NCI-H524 (cell line): ENCODE data around the gene UBR4.

ENCODE experiments used
- DNase-seq, 2 experiments: peaks; one replicate each; lab custom pipeline; 2025; lab: John Stamatoyannopoulos, UW

Gene UBR4

DNA sequence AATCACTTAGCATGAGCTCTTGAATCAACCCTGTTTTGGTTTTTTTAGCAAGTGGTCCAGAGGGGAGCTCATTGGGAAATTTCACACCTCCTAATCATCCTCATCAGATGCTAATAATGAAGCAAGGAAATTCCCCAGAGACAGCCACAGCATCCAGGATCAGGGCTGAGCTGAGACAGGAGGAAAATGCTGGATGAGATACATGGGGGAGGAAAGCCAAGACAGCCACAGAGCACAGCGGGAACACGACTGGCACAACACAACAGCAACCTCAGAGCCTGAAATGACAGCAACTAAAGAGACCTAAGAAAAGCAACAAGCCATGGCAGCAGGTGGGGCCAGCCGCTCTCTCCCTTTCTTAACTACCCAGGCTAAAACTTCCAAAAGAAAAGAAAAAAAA is 70.4 kb downstream of the UBR4 start:
- no peak for DNase-seq

DNA sequence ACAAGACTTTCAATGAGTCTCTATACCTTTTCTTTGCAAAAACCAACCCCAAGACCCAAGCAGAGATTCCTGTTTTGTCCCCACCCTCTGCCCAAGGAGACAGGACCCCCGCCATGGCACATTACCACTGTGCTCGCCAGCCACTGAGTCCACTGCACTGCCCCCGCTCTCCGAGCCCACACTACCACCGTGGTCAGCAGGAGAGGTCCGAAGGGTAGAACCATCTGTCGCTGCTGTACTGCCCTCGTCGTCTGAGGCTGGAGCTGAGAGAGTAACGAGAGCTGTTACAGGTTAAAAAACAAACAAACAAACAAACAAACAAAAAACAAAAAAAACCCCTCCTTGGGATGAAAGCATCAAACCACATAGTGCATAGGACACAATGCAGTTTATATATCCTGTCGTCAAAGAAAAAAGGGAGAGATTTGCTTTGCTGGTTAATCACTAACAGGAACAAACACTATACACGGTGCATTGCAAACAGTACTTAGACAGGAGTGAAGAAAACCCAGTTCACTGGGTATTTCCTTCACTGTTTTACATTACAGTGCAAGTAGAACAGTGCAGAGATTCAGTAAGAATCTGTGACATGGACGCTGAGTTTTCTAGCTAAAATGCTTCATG is 71.0 kb downstream of the UBR4 start:
- no peak for DNase-seq

DNA sequence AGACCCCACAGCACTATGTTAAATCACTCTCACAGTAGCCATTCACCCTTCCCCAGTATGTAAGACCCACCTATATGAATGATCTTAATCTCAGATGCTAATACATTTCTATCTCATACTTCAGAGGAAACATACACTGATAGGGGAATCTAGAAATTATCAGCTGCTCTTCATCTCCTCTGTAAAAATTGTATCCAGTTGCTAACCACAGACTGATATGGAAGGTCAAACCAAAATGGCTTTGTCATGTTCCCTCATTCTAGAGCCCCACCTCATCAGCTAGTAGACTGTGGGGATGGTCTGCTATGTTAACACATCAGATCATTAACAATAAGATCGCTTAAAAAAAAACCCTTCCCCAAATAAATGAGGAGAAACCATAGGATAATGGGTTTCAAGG is 71.7 kb downstream of the UBR4 start:
- DNase-seq: no peak

DNA sequence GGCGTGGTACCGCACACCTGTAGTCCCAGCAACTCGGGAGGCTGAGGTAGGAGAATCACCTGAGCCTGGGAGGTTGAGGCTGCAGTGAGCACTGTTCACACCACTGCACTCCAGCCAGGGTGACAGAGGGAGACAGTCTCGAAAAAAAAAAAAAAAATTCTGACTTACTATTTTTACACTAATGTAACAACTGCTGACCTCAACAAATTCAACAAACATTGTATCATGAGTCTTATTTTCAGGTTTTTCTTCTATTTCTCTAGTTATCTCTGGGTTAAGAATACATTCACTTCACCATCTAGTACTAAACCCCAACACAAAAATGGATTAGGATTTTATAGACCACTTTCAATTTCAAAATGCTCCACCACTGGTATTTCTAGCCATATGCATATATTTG is 72.9 kb downstream of the UBR4 start:
- no peak for DNase-seq

DNA sequence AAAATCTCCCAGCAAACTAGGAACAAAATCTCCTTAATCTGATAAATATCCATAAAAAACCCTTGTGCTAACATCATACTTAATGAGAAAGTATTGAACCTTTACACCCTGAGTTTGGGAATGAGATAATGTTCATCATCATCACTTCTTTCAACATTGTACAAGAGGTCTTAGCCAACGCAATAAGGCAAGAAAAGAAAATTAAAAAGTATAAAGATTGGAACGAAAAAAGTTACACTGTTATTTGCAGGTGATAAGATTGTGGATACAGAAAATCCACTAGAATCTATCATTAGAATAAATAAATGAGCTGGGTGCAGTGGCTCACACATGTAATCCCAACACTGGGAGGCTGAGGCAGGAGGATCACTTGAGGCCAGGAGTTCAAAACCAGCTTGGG is 76.7 kb downstream of the UBR4 start:
- DNase-seq: no peak

DNA sequence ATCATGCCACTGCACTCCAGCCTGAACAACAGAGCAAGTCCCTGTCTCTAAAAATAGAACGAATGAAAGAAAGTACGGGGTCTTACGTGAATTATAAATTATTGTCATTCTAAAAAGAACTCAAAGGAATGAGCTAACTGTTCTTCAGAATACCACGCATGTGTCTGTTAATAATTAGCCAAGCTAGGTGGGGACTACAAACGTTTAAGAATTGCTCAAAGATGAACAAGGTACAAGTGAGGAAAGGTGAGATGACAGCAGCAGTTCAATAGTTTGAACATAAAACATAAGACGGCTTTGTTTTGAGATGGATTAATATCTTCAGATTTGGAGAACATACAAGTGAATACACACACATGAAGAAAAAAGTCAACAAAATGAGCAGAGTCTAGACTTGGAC is 79.6 kb downstream of the UBR4 start:
- no peak for DNase-seq

DNA sequence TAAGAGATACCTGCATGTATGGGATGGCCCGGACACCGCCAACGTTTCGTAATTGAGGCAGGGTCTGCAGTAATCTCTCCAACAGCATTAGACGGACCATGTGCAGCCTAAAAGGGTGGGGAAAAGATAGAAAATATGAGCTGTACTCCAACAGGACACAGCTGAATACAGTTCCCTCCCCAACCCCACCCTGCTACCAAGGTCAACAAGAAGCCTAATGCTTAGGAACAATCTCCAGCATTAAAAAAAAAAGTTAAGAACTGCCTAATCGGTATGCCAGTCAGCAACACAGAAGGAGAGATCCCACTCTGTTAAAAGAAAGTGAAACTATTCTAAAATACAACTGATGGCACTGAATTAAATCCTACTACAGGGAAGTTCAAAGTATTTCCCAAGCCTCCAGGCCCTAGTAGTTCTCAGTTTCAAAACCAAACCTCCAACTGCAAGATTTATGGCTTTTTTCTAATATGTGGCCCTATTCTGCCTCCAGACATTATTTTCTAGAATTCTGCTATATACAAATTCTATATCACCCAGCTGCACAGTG is 81.0 kb downstream of the UBR4 start:
- no peak for DNase-seq

DNA sequence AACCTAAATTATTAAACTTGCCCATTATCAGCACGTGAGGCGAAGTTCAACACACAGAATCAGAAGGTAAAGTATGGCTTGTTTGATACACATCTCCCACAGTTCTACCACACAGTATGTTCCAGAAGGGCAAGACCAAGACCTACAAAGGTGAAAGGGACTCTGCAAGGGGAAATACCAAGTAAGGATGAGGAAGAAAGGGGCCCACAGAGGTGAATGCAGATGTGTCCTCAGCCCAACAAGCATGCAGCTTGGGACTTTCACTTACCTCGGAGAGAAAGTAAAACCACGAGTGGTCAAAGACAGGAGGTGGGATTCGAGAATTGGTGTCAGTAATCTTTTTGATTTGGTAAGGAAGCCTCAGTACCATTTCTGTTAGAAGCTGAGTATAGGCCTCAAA is 85.8 kb downstream of the UBR4 start:
- DNase-seq: no peak

DNA sequence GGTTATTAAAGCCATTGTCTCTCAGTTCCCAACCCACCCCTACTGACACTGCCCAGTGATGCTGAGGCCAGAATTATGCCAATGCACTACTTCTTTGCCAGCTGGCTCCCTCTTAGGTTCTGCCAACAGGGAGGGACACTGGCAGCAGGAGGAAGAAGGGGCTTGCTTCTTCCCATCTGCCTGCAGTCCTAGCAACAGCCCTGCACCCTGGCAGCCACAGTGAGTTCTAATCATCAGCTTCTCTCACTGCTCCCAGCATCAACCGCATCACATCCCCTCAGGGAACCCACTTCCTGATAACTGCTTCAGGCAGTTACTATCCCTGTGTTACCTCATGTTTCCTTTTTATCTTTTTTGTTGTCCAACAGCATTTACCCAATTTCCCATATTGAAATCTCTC is 86.2 kb downstream of the UBR4 start:
- DNase-seq: no peak

DNA sequence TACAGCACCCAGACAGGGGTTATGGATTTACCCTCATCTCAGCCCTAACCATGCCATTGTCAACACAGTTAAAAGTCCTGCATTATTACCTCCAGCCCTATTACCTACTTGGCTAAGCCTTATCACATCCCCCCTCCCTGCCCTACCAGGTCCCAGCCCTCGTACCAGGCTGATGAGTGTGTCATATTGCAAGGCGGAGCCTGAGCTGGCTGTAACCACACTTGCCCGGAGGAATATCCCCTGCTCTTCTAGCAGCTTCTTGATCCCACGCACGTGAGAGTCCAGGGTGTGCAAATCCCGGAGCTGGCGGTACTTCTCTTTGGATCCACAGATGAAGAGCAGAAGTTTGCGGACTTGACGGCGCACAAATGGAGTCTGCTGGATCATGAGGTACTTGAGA is 87.4 kb downstream of the UBR4 start:
- no peak for DNase-seq

DNA sequence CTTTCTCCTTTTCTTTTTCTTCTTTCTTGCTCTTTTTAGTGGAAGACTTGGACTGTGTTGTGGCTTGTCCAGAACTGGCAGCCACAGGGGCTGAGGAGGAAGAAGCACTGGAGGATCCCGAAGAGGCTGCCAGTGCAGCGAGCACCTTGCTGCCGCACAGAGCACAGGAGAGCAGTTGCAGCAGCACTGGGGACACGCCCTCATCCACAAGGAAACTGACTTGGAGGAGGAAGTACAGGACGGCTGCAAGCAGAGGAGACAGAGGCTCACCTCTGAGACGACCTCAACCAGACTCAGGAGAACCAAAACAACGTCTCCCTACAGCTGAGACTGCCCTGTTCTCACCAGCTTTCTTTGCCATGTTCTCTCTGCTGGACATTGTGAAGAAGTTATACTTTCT is 88.9 kb downstream of the UBR4 start:
- DNase-seq: no peak

DNA sequence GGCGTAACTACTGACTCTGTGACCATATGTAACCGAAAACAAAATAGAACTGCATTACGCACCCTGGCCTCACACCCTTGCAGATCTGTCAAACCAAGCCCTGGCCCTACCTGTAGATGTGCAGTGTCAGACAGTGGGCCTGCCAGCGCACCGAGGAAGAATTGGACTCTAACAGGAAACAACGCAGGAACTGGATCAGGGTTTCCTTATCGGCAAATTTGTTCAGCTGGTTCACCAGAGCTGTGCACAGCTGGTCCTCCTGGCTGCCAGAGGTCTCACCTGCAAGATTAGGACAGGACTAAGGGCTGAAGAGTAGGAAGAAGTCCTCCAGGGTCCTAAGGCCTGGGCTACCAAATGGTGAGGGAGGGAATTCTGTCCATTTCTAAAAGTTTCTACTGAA is 90.0 kb downstream of the UBR4 start:
- DNase-seq: no peak

DNA sequence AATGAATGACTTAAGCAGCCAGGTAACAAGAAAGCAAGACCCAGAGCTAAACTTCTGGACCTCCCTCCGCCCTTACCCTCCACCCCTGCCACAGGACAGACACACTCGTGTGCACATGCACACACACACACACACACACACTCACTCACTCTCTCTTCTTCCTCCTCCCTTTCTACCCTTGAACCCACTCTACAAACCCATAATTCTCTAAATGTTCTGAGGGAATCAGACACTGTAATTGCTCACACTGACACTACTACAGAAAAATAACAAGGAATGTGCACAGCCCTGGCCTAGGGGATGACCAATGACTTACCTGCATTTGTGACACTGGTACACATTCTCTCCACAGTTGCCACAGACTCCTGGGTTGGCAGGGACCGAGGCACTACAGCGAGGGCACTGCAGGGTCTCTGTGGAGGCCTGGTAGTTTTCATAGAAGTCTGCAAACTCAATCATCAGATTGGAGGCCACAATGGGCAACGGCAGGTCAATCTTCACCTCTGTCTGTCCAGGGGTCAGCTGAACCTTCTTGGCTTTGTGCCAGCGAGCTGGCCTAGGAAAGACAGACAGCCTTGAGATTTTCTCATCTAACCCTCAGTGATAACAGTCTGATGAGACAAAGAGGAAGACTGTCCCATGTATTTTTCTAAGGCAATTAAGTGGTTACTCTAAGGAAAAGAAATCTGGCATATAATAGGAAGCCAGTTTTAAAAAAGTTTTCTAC is 94.8 kb downstream of the UBR4 start:
- no peak for DNase-seq

DNA sequence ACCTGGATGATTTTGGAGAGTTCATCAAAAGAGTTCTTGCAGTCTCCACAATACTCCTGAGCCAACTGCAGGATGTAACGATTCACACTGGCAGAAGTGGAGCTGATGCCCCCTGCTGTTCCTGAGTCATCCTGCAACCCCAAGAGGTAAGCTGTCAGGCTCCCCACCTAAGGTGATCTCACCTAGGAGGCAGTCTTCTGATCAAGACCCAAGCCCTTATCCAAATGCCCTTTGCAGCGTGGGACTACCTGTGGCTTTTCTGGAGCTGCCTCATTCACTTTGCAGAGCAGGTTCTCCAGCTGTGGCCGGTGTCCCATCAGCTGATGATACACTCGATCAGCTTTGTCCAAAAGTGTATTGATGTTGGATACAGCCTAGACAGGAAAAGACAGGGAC is 96.4 kb downstream of the UBR4 start:
- DNase-seq: peak in 1 of 2 experiments; percentile 26

DNA sequence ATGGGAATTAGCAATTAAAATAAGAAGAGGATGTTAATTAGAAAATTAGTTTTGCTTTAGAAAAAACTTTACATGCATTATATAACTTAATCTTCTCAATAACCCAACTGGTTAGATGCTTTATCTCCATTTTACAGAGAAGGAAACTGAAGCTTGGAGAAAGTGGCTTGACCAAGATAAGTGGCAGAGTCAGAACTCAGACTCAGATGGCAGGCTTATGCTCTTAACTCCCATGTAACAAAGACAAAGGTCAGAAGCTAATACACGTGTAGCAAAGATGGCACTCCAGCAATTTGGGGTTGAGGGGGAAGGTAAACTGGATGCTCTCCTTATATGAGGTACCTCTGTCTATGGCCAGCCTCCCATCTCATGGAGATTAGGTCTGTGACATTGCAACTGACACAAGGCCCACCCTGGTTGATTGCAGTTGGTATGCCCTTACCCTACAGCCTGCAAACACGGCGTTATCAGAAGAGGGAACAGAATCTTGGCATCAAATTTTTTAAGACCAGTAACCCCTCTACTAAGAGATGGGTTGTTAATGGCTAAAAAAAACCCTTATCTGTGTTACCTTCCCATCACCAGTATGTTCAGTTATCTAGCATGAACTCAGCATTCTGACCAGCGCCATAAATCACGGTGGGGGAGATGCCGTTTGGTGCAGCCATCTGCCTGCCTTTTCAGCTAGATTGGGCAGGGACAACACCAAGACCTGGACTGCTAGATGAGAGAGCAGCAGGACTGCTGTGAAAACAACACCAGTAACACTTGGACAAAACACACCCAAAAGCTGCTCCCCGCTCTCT is 97.0 kb downstream of the UBR4 start:
- no peak for DNase-seq

DNA sequence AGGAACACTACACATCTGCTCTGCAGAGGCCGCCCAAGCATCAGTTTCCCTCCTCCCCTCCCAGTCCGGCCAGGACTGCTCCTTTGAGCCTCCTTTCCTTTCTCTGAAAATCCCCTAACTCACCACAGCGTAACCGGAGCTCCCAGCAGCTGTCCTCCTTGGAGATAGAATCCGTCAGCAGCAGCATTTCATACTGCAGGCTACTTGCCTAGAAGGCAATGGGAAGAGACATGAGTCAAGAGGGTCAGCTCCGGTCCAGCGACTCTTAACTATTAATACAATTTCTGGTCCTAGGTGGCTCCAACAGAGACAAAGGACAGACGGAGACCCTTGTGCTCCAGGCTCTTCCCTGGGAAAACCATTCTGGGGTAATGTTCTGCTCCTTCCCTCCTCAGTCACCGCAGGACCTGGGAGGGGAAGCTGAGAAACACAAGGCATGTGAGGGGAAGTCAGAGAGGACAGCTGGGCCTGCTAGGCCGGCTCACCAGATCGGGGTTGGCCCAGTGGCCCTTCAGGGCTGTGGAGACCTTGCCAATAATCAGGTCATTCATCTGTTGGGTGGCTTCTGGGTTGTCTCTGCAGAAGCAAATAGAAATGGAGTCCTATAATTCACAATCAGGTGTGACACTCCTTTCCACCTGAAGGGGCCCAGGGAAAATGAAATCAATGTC is 99.7 kb downstream of the UBR4 start:
- no peak for DNase-seq

DNA sequence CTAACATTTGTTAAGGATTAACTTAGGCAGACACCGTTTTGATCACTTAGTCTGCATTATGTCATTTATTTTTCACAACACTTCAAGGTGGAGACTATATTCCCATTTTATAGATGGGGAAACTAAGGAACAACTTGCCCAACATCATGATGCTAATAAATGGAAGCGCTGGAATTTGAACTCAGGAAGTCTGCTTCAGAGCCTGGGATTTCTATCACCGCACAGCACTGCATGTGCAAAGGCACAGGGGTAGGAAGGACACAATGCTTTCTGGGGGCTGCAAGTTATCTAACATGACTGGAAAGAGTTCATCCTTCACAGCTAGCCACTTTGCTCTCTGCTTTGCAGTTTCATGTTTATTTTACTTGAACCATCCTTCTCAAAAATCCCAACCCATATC is 100.5 kb downstream of the UBR4 start:
- no peak for DNase-seq

DNA sequence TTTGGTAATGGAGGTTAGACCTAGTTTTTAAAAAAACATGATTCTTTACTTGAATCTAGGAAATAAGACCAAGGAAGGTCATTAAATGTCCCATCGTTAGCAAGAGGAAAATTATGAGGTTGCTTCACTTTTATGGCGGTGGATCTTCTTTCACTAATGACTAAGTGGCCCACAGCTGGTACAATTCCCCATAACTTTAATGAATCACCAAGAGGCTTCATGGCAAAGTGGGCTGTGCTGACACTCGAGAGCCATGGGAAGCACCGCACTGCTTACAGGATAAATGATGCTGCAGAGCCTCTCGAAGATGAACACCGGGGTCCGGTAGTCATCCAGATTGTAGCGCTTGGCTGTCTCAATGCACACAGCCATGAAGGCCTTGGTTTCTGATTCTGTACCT is 108.8 kb downstream of the UBR4 start:
- no peak for DNase-seq

DNA sequence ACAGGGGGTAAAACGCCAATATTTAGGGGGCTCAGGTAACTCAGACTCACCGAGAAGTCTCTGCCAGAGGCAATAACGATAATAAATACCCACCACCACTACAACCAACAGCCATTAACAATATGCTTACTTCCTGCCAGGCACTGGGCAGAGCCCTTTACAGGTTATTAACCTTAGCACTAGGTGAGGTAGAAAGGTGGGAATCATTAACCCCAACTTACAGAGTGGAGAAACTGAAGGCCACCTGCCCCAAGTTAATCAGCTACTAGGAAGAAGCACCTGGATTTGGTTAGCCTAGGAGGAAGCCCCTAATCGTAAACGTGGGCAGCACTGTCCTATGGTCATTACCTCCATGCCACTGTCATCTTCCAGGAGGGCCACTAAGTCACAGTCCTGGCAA is 110.0 kb downstream of the UBR4 start:
- no peak for DNase-seq

DNA sequence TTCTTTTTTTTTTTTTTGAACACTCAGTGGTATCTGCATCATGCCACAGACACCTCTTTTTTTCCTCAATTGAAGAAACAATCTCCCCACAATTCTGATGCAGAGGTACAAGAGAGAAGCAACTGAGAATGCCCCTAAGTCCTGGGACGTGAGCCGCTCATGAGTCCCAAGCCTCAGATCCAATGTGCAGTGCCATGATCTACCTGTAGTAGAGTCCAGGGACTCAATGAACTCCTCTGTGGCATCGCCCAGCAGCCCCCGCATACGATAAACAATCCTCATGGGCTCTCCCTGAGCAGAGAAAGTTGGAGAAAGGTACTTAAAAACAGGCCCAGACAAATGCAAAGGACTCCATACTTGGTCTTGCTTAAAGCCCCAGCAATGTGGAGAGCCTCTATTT is 113.1 kb downstream of the UBR4 start:
- DNase-seq: no peak

DNA sequence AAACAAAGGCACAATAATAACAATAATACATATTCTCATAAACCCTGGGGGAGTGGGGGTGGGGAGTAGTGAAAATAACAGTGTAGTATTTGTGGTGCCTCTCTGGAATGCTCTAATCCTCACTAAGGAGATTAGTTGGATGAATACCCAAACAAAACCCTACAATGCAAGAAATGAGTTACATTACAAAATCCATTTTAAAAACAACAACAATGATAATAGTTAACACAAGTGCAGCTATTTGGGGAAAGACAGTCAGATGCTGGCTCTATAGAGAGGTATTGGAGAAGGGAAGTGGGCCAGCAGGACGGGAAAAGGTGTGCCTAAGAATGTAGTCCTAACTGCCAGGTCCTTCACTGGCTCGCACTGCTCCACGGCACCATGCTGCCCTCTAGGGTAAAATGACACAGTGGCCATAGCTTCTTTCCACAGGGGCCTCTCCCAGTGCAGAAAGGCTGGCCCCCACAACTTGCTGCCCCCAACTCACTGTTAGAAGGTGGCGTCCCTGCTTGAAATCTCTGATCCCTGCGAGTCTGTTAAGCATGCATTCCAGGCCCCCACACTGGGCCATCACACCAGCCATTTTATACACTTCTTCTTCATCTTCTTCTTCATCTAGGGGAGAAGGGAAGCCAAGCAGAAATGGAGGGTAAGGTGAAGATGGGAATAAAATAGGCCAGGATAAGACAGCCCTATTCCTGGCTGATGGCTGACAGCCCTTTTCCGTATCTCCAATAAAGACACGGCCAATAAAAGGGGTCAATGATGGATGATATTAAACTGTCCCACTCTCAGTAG is 113.8 kb downstream of the UBR4 start:
- peak; percentile 10 to 48 for DNase-seq
